Right lobe of liver (tissue), 4 donors: ENCODE measurements around the gene SLC27A5.

Source experiments
- CTCF ChIP-seq, 4 donors: fragments of 200-600 bp in 3 of 4; fragments of 450-650 bp in 1 of 4; IDR thresholded peaks; one replicate each; pipeline versions ENCODE4 v1.5.1 to v1.8.0; 2016 to 2022; ENCODE audit warnings: antibody characterized with exemption in 4 of 4, mild to moderate bottlenecking in 2 of 4
- POLR2A ChIP-seq: fragments of 450-650 bp; IDR thresholded peaks from one replicate; pipeline ENCODE4 v1.6.1; 2017; ENCODE audit warnings: antibody characterized with exemption, mild to moderate bottlenecking
- donor health status: DM: no; HTN: no; CAD: no.
- donor health status: DM: no; HTN: no; CAD: no.
- donor health status: DM: no; HTN: yes; CAD: no.

- TF ChIP-seq CTCF (IDR thresholded peaks at IDR 0.05) (no peak), POLR2A (no peak)
Measured at GRCh38 chr19:58480481-58480830, 31.3 kb downstream of the SLC27A5 start.
